OCI-LY3 (cell line): Measurements from ENCODE around the gene LASP1.

ENCODE experiments used
- H2AFZ ChIP-seq: fragments of 200-600, 300-600 bp; shearing (Covaris generic); 2 replicates; pipeline ENCODE4 v1.6.0; 2014; ENCODE audit warnings: antibody characterized with exemption, low read depth, low read length
- H3K27ac ChIP-seq: fragments of 200-600, 300-600 bp; sonication (generic); 2 replicates; pipeline ENCODE4 v1.5.1; 2014; ENCODE audit warnings: mild to moderate bottlenecking, low read length, moderate library complexity, mixed read lengths
- H3K27me3 ChIP-seq: fragments of 200-600, 300-600 bp; sonication (generic); 2 replicates; pipeline ENCODE4 v1.6.1; 2014; ENCODE audit warnings: low read depth, low read length, mixed read lengths
- H3K36me3 ChIP-seq: fragments of 200-600, 300-600 bp; sonication (generic); replicated peaks from 2 replicates; pipeline ENCODE3; 2014; ENCODE audit warnings: low read depth, low read length, mixed read lengths
- H3K4me1 ChIP-seq: fragments of 300-600, 200-600 bp; sonication (generic); 2 replicates; pipeline ENCODE4 v1.6.1; 2014; ENCODE audit warnings: low read length, mixed read lengths
- H3K4me2 ChIP-seq: fragments of 200-600, 300-600 bp; sonication (generic); 2 replicates; pipeline ENCODE4 v1.6.1; 2014; ENCODE audit warnings: low read length, mixed read lengths
- H3K4me3 ChIP-seq: fragments of 300-600, 200-600 bp; sonication (generic); 2 replicates; pipeline ENCODE4 v1.5.1; 2014; ENCODE audit warnings: antibody characterized with exemption, mild to moderate bottlenecking, low read length, moderate library complexity
- H3K79me2 ChIP-seq: fragments of 300-600, 200-600 bp; shearing (Covaris generic); 2 replicates; pipeline ENCODE4 v1.6.1; 2014; ENCODE audit warnings: mild to moderate bottlenecking, low read length, mixed read lengths
- H3K9ac ChIP-seq: fragments of 300-600, 200-600 bp; shearing (Covaris generic); 2 replicates; pipeline ENCODE4 v1.6.0; 2014; ENCODE audit warnings: mild to moderate bottlenecking, low read length, moderate library complexity
- H3K9me3 ChIP-seq: fragments of 200-600, 300-600 bp; shearing (Covaris generic); 2 replicates; pipeline ENCODE4 v1.6.1; 2014; ENCODE audit warnings: low read length, mixed read lengths; ENCODE audit not compliant: insufficient read depth
- H4K20me1 ChIP-seq: fragments of 200-600, 300-600 bp; sonication (generic); 2 replicates; pipeline ENCODE4 v1.6.1; 2016; ENCODE audit warnings: low read length, mixed read lengths; ENCODE audit not compliant: insufficient read depth
- CTCF ChIP-seq: fragments of 200-600, 300-600 bp; sonication (generic); IDR thresholded peaks from 2 replicates; pipeline ENCODE4 v1.5.1; 2014; ENCODE audit warnings: antibody characterized with exemption, low read length, low read depth
- EZH2phosphoT487 ChIP-seq: fragments of 200-600 bp; shearing (Covaris generic); IDR thresholded peaks from 2 replicates; pipeline ENCODE4 v1.6.1; 2018; ENCODE audit warnings: antibody characterized with exemption, mixed run types, low read depth

LASP1 gene

GRCh38 chr17:38961413-38961812, 91.6 kb downstream of the LASP1 start:
- Histone ChIP-seq H3K4me1 (no peaks in the 10 kb centered on the region), H2AFZ (no peak overlapping the region), H3K27me3 (no peaks in the 10 kb centered on the region), H3K27ac (no peak overlapping the region), H3K36me3 (no peaks in the 10 kb centered on the region), H4K20me1 (no peaks in the 10 kb centered on the region), H3K79me2 (no peaks in the 10 kb centered on the region), H3K4me2 (no peak overlapping the region), H3K9ac (no peak overlapping the region), H3K4me3 (no peak overlapping the region), H3K9me3 (no peaks in the 10 kb centered on the region)
- TF ChIP-seq CTCF, result no peak
- TF ChIP-seq EZH2phosphoT487, result no peak

- Histone ChIP-seq H2AFZ (no peak within 1 kb of the TSS), H3K4me2 (no peak within 1 kb of the TSS), H3K27me3 (peaks cover 3% of the 10 kb centered on the region), H3K4me3 (no peak within 1 kb of the TSS), H3K79me2 (no peaks in the 10 kb centered on the region), H3K36me3 (no peaks in the 10 kb centered on the region), H3K4me1 (no peaks in the 10 kb centered on the region), H4K20me1 (no peaks in the 10 kb centered on the region), H3K9ac (no peak within 1 kb of the TSS), H3K9me3 (no peaks in the 10 kb centered on the region), H3K27ac (no peak within 1 kb of the TSS)
- TF ChIP-seq EZH2phosphoT487, result no peak
- no peak for TF ChIP-seq CTCF
Measured at GRCh38 chr17:38967290-38967738, 97.5 kb downstream of the LASP1 start, which contains the start of gene FBXO47. Gene FBXO47 (minus strand): TSS chr17:38967403. CDS start chr17:38963025, 4,378 bp downstream.

GRCh38 chr17:38969281-38969680, 99.4 kb downstream of the LASP1 start:
- peaks cover 3% of the 10 kb centered on the region for H3K27me3 ChIP-seq
- H2AFZ ChIP-seq, result no peak overlapping the region
- no peak overlapping the region for H3K27ac ChIP-seq
- H3K9ac ChIP-seq, result no peak overlapping the region
- H3K4me2 ChIP-seq, result no peak overlapping the region
- no peaks in the 10 kb centered on the region for H3K9me3 ChIP-seq
- no peak for TF ChIP-seq CTCF
- H3K79me2 ChIP-seq, result no peaks in the 10 kb centered on the region
- no peak overlapping the region for H3K4me3 ChIP-seq
- H4K20me1 ChIP-seq, result no peaks in the 10 kb centered on the region
- no peaks in the 10 kb centered on the region for H3K4me1 ChIP-seq
- H3K36me3 ChIP-seq, result no peaks in the 10 kb centered on the region

DNA sequence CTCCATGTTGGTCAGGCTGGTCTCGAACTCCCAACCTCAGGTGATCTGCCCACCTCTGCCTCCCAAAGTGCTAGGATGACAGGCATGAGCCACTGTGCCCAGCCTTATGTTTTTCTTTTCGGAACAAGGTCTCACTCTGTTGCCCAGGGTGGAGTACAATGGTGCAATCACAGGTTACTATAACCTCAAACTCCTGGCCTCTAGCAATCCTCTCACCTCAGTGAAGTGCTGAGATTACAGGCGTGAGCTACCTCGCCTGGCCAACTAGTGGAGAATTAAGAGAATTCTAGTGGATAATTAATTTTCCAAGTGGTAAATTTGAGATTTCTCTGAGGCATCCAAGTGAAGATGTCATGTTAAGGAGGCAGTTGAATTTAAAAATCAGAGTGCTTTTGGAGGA, 100.3 kb downstream of the LASP1 start:
- no peaks in the 10 kb centered on the region for H3K4me1 ChIP-seq
- H3K27ac ChIP-seq, result no peak overlapping the region
- no peak overlapping the region for H3K4me2 ChIP-seq
- peaks cover 3% of the 10 kb centered on the region for H3K27me3 ChIP-seq
- H3K4me3 ChIP-seq, result no peak overlapping the region
- H3K36me3 ChIP-seq, result no peaks in the 10 kb centered on the region
- H3K9me3 ChIP-seq, result no peaks in the 10 kb centered on the region
- no peak for TF ChIP-seq EZH2phosphoT487
- TF ChIP-seq CTCF, result no peak
- H4K20me1 ChIP-seq, result no peaks in the 10 kb centered on the region
- no peaks in the 10 kb centered on the region for H3K79me2 ChIP-seq
- no peak overlapping the region for H2AFZ ChIP-seq
- no peak overlapping the region for H3K9ac ChIP-seq
